HTR-8/SVneo (cell line): ENCODE data around the gene MORN5.
"Not testable (repeated sequence)": the region's sequence is repeated elsewhere in the genome, so short reads cannot be mapped to it uniquely, and the experiment has no call there.

Experiments
- DNase-seq: peaks from one replicate; pipeline ENCODE4 v3.0.0; 2011; ENCODE audit warnings: low spot score, mixed read lengths; ENCODE audit not compliant: insufficient read length
- FAIRE-seq: peaks from 2 replicates; lab custom pipeline; 2011; peaks lifted over from hg19 to GRCh38; lab: Jason Lieb, UNC

The MORN5 gene

DNA sequence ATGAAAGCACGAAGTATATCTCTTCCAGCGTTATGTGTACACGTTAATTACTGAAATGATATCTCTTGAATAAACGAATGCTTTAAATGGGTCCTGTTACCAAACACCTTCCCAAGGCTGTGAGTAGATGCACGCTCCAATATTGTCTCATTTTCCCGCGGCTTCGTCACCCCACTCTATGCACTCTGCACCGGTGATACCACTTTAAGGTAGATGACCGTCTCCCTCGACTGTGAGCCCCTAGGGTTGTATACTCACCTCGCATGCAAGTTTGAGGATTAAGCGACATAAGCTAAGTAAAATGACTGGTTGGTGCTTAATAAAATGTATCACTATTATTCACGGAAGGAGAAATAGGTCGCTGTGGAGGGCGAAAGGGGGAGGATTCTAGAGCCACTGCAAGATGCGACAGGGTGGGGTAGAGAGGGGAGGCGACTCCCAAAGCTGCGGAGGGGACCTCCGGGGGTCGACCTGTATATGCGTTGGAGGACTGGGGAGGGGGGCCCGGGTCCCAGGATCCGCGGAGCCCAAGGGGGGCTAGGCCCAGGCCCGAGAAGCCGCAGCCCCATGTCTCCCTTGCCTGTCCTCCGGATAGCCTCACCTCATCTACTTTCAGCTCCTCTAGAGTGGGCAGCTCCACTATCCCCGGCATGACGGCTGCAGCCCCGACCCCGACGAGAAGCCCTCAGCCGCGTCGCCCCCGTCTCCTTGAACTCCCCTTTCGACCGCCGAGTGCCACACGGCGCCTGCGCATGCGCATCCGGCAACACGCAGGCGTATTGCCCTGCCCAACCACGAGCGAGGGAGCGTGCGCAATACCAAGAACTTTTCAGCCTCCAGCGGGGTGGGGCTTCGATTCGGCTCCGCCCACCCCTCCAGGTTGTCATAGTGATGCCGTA lies at the start of gene MORN5, which contains the start of gene NDUFA8:
MORN5 (plus strand) TSS at position 883 of the 899 bp plus-strand sequence. CDS start 65 bp downstream, outside the sequence.
NDUFA8 (minus strand) TSS at position 754 of the 899 bp plus-strand sequence; CDS start at position 652, 102 bp downstream.
- peak; percentile 76 for FAIRE-seq
- DNase-seq, result peak; percentile 97

- DNase-seq (no peak), FAIRE-seq (no peak)
Measured at GRCh38 chr9:122110100-122110833, 49.4 kb upstream of the MORN5 start.

- FAIRE-seq, result no peak
- DNase-seq, result no peak
Measured at GRCh38 chr9:122111413-122112085, 48.2 kb upstream of the MORN5 start.

DNA sequence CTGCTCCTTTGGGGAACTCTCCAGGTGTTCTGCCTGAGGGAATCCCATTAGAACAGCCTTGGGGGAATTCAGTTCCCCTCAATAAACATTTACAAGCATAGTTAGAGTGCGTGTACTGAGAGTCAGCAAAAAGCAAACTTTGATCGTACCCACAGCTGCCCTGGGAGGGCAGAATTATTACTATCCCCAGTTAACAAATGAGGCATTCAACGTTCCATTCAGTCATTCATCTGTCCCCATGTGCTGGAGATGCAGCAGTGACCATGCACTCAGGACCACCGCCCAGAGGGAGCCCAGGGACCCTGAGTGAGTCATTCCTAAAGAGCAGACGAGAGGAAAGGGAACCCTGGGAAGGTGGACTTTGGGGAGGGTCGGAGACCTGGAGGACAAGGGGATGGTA lies 47.5 kb upstream of the MORN5 start:
- FAIRE-seq, result no peak
- no peak for DNase-seq

GRCh38 chr9:122113574-122113973 lies 46.1 kb upstream of the MORN5 start:
- FAIRE-seq, result no peak

GRCh38 chr9:122115176-122116035 lies 44.3 kb upstream of the MORN5 start:
- no peak for FAIRE-seq

More at GRCh38 chr9:122113574-122113973, 46.1 kb upstream of the MORN5 start:
- DNase-seq, result no peak

GRCh38 chr9:122116040-122116439 lies 43.7 kb upstream of the MORN5 start:
- no peak for FAIRE-seq
- DNase-seq, result no peak

More at GRCh38 chr9:122115176-122116035, 44.3 kb upstream of the MORN5 start:
- DNase-seq, result no peak

DNA sequence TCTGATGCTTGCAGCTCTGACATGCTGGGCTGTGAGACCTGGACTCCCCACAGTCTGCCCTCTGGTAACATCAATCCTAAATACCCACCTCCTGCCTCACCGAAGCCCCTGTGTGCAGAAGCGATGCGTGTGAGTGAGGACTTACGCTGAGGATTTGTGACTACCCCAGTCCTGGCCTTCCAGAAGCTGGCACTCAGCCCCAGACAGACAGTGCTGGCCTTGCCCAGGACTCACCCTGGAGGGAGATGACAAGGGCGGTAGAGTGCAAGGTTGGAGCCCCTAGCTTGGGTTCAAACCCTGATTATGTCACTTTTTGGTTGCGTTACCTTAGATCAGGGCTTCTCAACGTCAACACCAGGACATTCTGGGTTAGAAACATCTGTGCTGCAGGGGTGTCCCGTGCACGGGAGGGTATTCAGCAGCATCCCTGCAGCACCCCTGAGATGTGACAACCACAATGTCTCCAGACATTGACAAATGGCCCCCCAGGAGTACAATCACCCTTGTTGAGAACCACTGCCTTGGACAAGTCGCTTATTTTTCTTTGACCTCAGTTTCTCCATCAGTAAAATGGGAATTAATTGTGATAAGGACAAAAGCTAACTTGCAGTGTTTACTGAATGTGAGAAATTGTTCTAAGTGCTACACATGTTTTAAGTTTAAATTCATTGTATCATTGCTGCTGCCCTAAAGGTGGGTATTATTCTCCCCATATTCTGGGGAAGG lies 43.1 kb upstream of the MORN5 start:
- DNase-seq, result no peak
- FAIRE-seq, result no peak

DNA sequence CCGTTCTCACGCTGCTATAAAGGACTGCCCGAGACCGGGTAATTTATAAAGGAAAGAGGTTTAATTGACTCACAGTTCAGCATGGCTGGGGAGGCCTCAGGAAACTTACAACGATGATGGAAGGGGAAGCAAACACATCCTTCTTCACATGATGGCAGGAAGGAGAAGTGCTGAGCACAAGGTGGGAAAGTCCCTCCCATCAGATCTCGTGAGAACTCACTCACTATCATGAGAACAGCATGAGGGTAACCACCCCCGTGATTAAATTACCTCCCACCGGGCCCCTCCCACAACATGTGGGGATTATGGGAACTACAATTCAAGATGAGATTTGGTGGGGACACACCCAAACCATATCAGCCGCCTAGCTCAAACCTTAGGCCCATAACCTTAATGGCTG lies 42.5 kb upstream of the MORN5 start:
- not testable (repeated sequence) for DNase-seq, FAIRE-seq

DNA sequence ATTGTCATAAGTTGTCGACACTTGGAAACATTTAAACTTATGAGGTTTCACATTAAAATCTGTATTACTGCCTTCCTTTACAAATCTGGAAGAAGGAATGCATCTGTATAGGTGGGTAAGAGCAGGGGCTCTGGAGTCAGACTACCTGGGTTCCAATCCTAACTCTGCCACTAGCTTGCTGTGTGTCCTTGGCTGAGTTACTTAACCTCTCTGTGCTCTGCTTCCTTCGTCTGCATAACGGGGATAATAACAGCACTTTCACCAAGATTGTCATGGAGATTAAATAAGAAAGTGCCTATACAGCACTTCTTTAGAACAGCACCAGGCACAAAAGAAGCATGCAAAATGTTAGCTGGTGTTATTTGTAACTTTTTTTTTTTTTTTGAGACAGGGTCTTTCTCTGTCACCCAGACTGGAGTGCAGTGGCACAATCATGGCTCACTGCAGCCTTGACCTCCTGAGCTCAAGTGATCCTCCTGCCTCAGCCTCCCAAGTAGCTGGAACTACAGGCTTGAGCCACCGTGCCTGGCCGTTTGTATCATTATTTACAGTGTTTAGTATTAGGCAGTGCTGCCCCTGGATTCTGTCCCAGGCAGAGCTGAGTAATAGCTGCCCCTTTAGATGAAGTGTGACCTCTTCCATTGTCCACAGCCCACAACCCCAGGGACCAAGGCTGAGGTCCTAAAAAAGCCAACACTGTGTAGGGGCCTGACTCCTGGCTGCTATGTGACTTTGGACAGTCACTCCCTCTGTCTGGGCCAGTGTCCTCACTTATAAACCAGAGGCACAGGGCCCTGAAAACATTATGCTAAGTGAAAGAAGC lies 41.2 kb upstream of the MORN5 start:
- DNase-seq, result no peak
- no peak for FAIRE-seq

GRCh38 chr9:122119166-122119521 lies 40.6 kb upstream of the MORN5 start:
- DNase-seq (no peak), FAIRE-seq (no peak)

DNA sequence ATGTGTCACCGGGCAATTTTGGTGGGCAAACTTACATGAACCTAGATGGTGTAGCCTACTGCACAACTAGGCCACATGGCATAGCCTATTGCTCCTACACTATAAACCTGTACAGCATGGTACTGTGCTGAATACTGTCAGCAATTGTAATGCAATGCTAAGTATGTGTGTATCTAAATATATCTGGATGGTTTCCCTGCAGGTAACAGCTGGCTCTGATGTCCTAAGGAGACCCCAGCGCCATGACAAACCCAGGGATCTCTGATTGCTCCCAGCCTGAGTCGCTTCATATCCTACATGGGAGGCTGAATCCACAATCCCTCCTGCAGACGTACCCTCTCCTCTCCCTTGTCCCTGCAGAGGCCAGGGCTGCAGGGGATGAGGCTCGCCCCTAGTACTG lies 40.0 kb upstream of the MORN5 start:
- FAIRE-seq (no peak), DNase-seq (no peak)

- FAIRE-seq (no peak), DNase-seq (no peak)
Measured at GRCh38 chr9:122120316-122121071, 39.2 kb upstream of the MORN5 start.

GRCh38 chr9:122121391-122121790 lies 38.3 kb upstream of the MORN5 start:
- DNase-seq (no peak), FAIRE-seq (no peak)

- DNase-seq, result no peak
- no peak for FAIRE-seq
Measured at GRCh38 chr9:122121931-122122330, 37.8 kb upstream of the MORN5 start.

DNA sequence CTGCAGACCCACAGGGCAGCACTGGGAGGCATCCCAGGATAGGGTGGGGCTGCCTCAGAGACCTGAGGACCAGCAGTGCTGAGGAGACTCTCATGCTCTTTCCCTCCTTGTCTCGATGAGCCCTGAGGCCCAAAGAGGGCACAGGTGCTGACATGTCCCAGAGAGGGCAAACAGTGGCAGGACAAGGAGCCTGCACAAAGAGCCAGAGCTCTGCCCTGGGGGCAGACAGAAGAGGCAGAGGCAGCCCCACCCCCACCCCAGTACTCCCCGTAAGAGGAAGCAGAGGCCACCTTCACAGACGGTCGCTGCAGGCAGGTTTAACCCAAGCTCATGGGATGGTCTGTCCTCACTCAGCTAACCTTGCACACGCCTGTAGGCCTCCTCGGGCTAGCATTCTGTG lies 37.2 kb upstream of the MORN5 start:
- FAIRE-seq (no peak), DNase-seq (no peak)

DNA sequence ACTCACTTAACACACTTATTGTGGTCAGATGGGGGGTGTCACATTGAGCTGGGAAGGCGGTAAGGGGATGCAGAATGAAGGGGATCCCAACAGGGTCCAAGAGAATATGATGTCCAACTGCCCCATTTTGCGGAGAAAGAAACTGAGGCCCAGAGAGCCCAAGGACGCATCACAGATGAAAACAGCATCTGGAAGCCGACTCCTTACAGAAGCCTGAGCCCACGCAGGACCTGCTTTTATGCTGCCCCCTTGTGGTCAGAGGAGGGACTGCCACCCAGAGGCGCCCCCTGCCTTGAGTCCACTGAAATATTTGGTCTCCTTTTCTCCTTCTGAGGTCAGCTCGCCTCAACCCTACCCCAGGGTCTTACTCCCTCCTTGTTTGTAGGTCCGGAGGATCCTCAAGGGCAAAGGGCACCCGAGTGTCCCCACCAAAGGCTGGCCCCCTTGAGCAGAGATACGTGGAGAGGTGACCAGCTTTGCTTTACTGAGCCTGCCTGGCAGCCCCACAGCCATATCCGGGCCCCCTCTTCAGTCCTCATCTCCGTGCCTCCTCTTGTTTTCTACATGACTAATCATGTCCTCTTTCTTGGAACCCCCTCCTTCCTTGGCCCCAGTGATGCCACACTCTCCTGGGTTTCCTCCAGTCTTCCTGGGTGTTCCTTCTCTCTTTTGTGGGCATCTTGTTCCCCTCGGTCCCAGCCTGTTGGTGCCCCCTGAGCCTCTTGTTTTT lies 36.6 kb upstream of the MORN5 start:
- no peak for FAIRE-seq
- peak; percentile 60 for DNase-seq
